Sigmoid colon (tissue), 4 donors: ENCODE measurements around the gene PADI6.

ENCODE experiments used
- EP300 ChIP-seq, 4 donors: sonication (generic); formaldehyde crosslinking; IDR thresholded peaks; one replicate each; pipeline ENCODE4 v1.6.1; 2017; ENCODE audit warnings: antibody characterized with exemption in 4 of 4
- POLR2A ChIP-seq, 2 donors: fragments of 450-650 bp; IDR thresholded peaks; one replicate each; pipeline ENCODE4 v1.6.1; 2016; ENCODE audit warnings: antibody characterized with exemption in 2 of 2, mild to moderate bottlenecking in 2 of 2, moderate library complexity in 2 of 2
- POLR2AphosphoS5 ChIP-seq, 4 donors: sonication (generic); formaldehyde crosslinking; IDR thresholded peaks; one replicate each; pipeline ENCODE4 v1.6.1; 2017; ENCODE audit warnings: antibody characterized with exemption in 4 of 4
- TF ChIP-seq, protein P1 (sequence below), 4 experiments: fragments of 450-650 bp in 3 of 4; fragments of 200-600 bp in 1 of 4; IDR thresholded peaks; one replicate each; pipeline ENCODE4 v1.5.1; 2016 to 2019; ENCODE audit warnings: antibody characterized with exemption in 4 of 4, mild to moderate bottlenecking in 3 of 4, moderate library complexity in 2 of 4

DNA sequence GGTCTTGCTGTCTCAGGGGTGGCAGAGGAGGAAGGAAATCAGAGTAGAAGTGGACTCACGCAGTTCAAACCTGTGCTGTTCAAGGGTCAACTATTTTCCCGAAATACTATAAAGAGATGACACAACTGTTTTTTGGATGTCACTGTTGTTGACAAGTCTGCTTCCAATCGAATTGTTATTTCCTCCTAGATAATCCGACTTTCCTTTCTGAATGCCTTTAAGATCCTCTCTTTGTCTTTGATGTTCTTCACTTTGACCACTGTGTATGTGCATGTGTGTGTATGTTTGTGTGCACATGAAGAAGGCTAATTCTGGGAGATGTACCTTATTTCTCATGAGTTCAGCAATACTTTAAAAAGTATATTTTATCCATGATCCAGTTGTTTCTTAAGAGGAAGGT lies 42.4 kb upstream of the PADI6 start:
- TF ChIP-seq, protein P1, sequence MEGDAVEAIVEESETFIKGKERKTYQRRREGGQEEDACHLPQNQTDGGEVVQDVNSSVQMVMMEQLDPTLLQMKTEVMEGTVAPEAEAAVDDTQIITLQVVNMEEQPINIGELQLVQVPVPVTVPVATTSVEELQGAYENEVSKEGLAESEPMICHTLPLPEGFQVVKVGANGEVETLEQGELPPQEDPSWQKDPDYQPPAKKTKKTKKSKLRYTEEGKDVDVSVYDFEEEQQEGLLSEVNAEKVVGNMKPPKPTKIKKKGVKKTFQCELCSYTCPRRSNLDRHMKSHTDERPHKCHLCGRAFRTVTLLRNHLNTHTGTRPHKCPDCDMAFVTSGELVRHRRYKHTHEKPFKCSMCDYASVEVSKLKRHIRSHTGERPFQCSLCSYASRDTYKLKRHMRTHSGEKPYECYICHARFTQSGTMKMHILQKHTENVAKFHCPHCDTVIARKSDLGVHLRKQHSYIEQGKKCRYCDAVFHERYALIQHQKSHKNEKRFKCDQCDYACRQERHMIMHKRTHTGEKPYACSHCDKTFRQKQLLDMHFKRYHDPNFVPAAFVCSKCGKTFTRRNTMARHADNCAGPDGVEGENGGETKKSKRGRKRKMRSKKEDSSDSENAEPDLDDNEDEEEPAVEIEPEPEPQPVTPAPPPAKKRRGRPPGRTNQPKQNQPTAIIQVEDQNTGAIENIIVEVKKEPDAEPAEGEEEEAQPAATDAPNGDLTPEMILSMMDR (IDR thresholded peaks at IDR 0.05): no peak
- no peak for TF ChIP-seq POLR2A (IDR thresholded peaks at IDR 0.05)
- no peak for TF ChIP-seq POLR2AphosphoS5 (IDR thresholded peaks at IDR 0.05)
- TF ChIP-seq EP300 (IDR thresholded peaks at IDR 0.05): no peak
